ENCODE data around the gene SLC44A4. TPM values are rescaled to one million over a fixed set of nuclear protein-coding genes. Genes with fewer than 3 reads are reported as not detected.

SLC44A4 gene
- polyA plus RNA-seq, 1 experiment, result 0.04 TPM

DNA sequence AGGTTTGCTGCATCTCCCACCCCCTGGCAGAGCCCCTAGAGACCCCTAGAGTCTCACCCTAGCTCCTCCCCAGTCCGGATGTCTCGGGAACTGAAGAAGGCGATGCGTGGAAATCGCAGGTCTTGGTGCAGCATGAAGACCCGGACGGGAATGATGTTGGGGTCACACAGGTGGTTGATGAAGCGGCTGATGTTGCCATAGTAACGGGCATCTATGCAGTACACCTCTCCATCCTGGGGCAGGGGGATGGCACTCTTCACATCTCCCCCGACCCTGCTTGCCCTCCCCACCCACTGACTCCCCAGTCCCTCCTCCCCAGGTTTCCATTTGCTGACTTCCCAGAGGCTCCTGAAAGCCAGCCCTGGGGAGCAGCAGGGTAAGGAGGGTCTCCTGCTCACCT, 1.8 kb upstream of the SLC44A4 start:
- H3K27me3 ChIP-seq (ENCODE audit: control insufficient read depth, insufficient read depth, low read length), result no peaks in the 10 kb centered on the region
- no peaks in the 10 kb centered on the region for H3K9me3 ChIP-seq (ENCODE audit: control insufficient read depth, insufficient read depth, low read length)
- no peak overlapping the region for H3K4me3 ChIP-seq (ENCODE audit: low read depth, low read length)
- H3K27ac ChIP-seq (ENCODE audit: low read depth, low read length), result no peak overlapping the region
- CTCF ChIA-PET, result interaction anchor here (1.2 kb wide), 1 partner anchor 9 kb away, joined by 3 read pairs; no protein-coding TSS in a partner anchor
- TF ChIP-seq, protein P1, sequence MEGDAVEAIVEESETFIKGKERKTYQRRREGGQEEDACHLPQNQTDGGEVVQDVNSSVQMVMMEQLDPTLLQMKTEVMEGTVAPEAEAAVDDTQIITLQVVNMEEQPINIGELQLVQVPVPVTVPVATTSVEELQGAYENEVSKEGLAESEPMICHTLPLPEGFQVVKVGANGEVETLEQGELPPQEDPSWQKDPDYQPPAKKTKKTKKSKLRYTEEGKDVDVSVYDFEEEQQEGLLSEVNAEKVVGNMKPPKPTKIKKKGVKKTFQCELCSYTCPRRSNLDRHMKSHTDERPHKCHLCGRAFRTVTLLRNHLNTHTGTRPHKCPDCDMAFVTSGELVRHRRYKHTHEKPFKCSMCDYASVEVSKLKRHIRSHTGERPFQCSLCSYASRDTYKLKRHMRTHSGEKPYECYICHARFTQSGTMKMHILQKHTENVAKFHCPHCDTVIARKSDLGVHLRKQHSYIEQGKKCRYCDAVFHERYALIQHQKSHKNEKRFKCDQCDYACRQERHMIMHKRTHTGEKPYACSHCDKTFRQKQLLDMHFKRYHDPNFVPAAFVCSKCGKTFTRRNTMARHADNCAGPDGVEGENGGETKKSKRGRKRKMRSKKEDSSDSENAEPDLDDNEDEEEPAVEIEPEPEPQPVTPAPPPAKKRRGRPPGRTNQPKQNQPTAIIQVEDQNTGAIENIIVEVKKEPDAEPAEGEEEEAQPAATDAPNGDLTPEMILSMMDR (IDR thresholded peaks at IDR 0.05; ENCODE audit: low read depth, low read length), result no peak
- DNase-seq (ENCODE audit: low read depth, low spot score), result no peak
- POLR2A ChIA-PET, result no interaction called here

DNA sequence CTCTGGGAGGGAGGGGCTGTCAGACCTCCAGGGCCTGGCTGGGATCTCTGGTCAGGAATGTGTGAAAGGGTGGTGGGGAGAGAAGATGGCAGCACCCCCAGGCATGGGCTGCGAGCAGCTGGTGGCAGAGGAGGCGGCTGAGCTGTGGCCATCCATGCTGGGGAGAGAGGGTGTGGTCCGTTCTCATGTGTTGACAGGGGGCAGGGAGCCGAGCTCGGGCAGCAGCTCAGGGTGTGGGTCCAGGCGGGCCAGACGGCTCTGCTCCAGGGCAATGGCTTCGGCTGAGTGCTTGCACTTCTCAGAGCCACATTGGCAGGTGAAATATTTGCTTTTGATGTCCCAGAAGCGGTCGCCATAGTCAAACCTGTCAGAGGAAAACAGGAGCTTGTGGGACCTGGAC, 1.1 kb upstream of the SLC44A4 start:
- DNase-seq (ENCODE audit: low read depth, low spot score), result no peak
- ChIA-PET CTCF (no interaction called here), POLR2A (no interaction called here)
- Histone ChIP-seq H3K4me3 (ENCODE audit: low read depth, low read length) (no peak overlapping the region), H3K27me3 (ENCODE audit: control insufficient read depth, insufficient read depth, low read length) (no peaks in the 10 kb centered on the region), H3K27ac (ENCODE audit: low read depth, low read length) (no peak overlapping the region), H3K9me3 (ENCODE audit: control insufficient read depth, insufficient read depth, low read length) (no peaks in the 10 kb centered on the region)
- TF ChIP-seq, protein P1 (IDR thresholded peaks at IDR 0.05; ENCODE audit: low read depth, low read length), result no peak

DNA sequence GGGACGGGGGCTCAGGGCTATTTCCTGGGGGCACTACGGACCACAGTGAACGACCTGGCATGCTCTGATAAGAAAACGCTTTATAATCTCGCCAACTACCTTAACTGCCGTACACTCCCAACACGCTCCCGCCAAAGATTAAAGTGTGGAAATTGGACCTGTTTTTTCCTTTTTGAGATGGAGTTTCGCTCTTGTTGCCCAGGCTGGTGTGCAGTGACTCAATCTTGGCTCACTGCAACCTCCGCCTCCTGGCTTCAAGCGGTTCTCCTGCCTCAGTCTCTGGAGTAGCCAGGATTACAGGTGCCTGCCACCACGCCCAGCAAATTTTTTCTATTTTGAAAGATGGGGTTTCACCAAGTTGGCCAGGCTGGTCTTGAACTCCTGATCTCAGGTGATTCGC, 346 bp upstream of the SLC44A4 start:
- Histone ChIP-seq H3K9me3 (ENCODE audit: control insufficient read depth, insufficient read depth, low read length) (no peaks in the 10 kb centered on the region), H3K4me3 (ENCODE audit: low read depth, low read length) (no peak overlapping the region), H3K27me3 (ENCODE audit: control insufficient read depth, insufficient read depth, low read length) (no peaks in the 10 kb centered on the region), H3K27ac (ENCODE audit: low read depth, low read length) (no peak overlapping the region)
- TF ChIP-seq, protein P1 (IDR thresholded peaks at IDR 0.05; ENCODE audit: low read depth, low read length), result no peak
- DNase-seq (ENCODE audit: low read depth, low spot score), result no peak
- ChIA-PET POLR2A (no interaction called here), CTCF (no interaction called here)

DNA sequence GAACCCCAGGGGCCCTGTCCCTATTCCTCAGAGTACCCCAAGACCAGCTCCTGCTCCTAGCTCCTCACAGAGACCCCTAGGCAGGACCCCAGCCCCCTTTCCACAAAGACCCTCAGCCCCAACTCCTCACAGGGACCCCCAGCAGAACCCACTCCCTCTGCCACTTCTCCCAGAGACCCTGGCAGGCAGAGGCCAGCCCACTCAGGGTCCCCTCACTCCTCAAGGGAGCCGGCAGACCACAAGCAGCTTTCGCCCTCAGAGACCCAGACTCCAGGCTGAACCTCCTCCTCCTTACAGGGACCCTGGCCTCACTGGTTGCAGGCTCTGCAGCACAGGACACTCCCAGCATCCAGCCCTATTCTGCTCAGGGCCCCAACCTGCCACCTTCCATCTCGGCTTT, 575 bp downstream of the SLC44A4 start:
- ChIA-PET CTCF (no interaction called here), POLR2A (no interaction called here)
- TF ChIP-seq, protein P1 (IDR thresholded peaks at IDR 0.05; ENCODE audit: low read depth, low read length), result no peak

DNA sequence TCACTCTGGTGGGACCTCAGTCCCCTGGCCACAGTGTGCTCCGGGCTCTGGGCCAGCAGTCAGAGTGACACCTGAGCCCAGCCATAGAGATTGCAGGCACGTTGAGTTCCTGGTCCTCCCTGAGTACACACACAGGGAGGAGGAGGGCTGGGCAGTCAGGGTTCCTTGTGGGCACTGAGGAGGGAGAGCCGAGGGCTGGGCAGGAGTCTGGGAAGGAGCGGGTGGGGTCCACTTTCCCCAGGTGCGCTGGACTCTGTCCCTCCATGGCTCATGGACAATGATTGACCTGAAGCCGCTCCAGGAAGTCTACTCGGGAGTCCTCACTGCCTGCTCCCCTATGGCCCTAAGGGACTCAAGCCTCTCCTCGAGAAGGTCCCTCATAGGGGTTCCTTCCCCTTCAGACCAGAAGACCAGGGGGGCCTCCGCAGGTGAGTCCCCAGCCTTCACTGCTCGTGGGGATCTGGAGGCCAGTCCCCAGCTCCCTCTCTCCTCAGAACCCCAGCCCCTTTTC, 1.1 kb downstream of the SLC44A4 start:
- TF ChIP-seq, protein P1 (IDR thresholded peaks at IDR 0.05; ENCODE audit: low read depth, low read length), result no peak
- Histone ChIP-seq H3K4me3 (ENCODE audit: low read depth, low read length) (no peak overlapping the region), H3K9me3 (ENCODE audit: control insufficient read depth, insufficient read depth, low read length) (no peaks in the 10 kb centered on the region), H3K27ac (ENCODE audit: low read depth, low read length) (no peak overlapping the region), H3K27me3 (ENCODE audit: control insufficient read depth, insufficient read depth, low read length) (no peaks in the 10 kb centered on the region)
- POLR2A ChIA-PET, result no interaction called here
- DNase-seq (ENCODE audit: low read depth, low spot score), result no peak
- CTCF ChIA-PET, result no interaction called here

More for the DNA sequence above, 575 bp downstream of the SLC44A4 start:
- Histone ChIP-seq H3K9me3 (ENCODE audit: control insufficient read depth, insufficient read depth, low read length) (no peaks in the 10 kb centered on the region), H3K27ac (ENCODE audit: low read depth, low read length) (no peak overlapping the region), H3K4me3 (ENCODE audit: low read depth, low read length) (no peak overlapping the region), H3K27me3 (ENCODE audit: control insufficient read depth, insufficient read depth, low read length) (no peaks in the 10 kb centered on the region)
- no peak for DNase-seq (ENCODE audit: low read depth, low spot score)
